Osteocyte (in vitro differentiated cells): ENCODE results near the gene MPZL1. TPM values are rescaled to one million over a fixed set of nuclear protein-coding genes. Genes with fewer than 3 reads are reported as not detected.

Experiments
- DNase-seq: peaks from one replicate; pipeline ENCODE4 v3.0.0; 2021; ENCODE audit warnings: mixed read lengths; ENCODE audit not compliant: unreplicated experiment; ENCODE audit errors: extremely low spot score
- H3K27ac Mint-ChIP-seq: one replicate; pipeline ENCODE4 v1.8.0; 2021; ENCODE audit warnings: mild to moderate bottlenecking, mixed read lengths; ENCODE audit not compliant: unreplicated experiment
- H3K27me3 Mint-ChIP-seq: one replicate; pipeline ENCODE4 v1.8.0; 2021; ENCODE audit warnings: mixed read lengths; ENCODE audit not compliant: unreplicated experiment
- H3K36me3 Mint-ChIP-seq: one replicate; pipeline ENCODE4 v1.8.0; 2021; ENCODE audit warnings: mixed read lengths; ENCODE audit not compliant: unreplicated experiment
- H3K4me1 Mint-ChIP-seq: one replicate; pipeline ENCODE4 v1.8.0; 2021; ENCODE audit warnings: mixed read lengths; ENCODE audit not compliant: unreplicated experiment
- H3K4me3 Mint-ChIP-seq: one replicate; pipeline ENCODE4 v1.8.0; 2021; ENCODE audit warnings: mild to moderate bottlenecking, moderate library complexity, mixed read lengths; ENCODE audit not compliant: unreplicated experiment
- H3K9me3 Mint-ChIP-seq: one replicate; pipeline ENCODE4 v1.8.0; 2021; ENCODE audit warnings: mixed read lengths; ENCODE audit not compliant: unreplicated experiment
- total RNA-seq: library from RNA; stranded (reverse); gene quantifications from 2 replicates; pipeline ENCODE4 v1.2.1, GENCODE V29; 2021
- TF ChIP-seq, protein P1 (sequence below): fragments of 200-600 bp; sonication (generic); IDR thresholded peaks from 2 replicates; pipeline ENCODE4 v1.5.0; 2021; ENCODE audit warnings: antibody characterized with exemption, mild to moderate bottlenecking, moderate library complexity

The MPZL1 gene
- total RNA-seq, 1 donor from 2014 or later, result 155 TPM

DNA sequence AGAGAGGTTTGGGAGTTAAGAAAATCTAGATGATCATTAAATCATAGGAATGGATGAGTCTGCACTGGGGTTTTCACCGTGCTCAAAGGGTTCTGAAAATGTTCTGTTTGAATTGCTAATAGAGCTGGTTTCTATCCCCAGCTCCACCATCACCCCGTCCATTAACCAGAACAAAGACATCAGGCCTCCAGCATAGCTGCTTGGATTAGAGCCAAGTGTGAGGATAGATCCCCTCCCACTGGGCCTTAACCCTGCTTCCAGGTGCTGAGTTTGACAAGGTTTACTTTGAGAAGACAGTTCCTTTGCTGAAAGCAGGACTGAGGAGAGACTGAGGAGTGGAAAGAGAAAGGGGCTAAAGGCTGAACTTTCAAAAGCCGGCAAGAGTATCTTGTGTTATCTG is 48.3 kb downstream of the MPZL1 start:
- Mint-ChIP-seq H3K4me3 (no peak overlapping the region), H3K27ac (no peak overlapping the region), H3K9me3 (no peaks in the 10 kb centered on the region), H3K4me1 (peaks cover 4% of the 10 kb centered on the region), H3K27me3 (no peaks in the 10 kb centered on the region), H3K36me3 (peaks cover 62% of the 10 kb centered on the region)
- TF ChIP-seq, protein P1, sequence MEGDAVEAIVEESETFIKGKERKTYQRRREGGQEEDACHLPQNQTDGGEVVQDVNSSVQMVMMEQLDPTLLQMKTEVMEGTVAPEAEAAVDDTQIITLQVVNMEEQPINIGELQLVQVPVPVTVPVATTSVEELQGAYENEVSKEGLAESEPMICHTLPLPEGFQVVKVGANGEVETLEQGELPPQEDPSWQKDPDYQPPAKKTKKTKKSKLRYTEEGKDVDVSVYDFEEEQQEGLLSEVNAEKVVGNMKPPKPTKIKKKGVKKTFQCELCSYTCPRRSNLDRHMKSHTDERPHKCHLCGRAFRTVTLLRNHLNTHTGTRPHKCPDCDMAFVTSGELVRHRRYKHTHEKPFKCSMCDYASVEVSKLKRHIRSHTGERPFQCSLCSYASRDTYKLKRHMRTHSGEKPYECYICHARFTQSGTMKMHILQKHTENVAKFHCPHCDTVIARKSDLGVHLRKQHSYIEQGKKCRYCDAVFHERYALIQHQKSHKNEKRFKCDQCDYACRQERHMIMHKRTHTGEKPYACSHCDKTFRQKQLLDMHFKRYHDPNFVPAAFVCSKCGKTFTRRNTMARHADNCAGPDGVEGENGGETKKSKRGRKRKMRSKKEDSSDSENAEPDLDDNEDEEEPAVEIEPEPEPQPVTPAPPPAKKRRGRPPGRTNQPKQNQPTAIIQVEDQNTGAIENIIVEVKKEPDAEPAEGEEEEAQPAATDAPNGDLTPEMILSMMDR, result no peak
- no peak for DNase-seq

DNA sequence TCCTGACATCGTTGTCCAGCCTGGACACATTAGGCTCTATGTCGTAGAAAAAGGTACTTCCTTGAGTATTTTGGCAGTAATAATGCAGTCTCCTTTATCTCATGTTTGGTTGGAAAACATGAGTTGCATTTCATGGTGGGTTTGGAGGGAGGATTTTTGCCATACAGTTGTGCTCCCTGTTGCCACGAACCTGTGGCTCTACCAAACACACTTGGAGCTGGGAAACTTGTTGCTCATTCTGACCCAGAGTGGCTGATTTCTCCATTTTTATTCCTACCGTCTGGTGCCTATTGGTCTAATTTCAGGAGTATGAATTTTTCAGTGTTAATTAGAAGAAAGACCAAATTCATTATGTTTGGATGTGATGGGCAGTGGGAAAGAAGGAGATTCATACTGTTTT is 50.7 kb downstream of the MPZL1 start:
- Mint-ChIP-seq H3K36me3 (peaks cover 70% of the 10 kb centered on the region), H3K9me3 (no peaks in the 10 kb centered on the region), H3K27ac (no peak overlapping the region), H3K27me3 (no peaks in the 10 kb centered on the region), H3K4me3 (no peak overlapping the region), H3K4me1 (peaks cover 18% of the 10 kb centered on the region)
- DNase-seq, result no peak
- TF ChIP-seq, protein P1, result no peak

DNA sequence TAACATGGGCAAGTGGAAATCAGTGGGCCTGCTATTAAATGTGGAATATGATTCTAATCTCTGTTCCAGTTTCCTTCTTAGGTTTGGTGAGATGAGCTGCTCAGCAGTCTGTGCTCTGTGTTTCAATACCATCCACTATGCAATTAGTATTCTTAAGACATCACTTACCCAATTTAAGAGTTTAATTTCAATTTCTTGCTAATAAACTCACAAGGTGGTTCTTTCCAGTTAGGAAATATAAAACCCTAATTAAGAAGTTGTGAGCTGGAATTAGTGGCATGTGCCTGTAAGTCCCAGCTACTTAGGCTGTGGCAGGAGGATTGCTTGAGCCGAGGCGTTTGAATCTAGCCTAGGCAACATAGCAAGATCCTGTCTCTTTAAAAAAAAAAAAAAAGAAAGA is 51.7 kb downstream of the MPZL1 start:
- Mint-ChIP-seq H3K4me3 (no peak overlapping the region), H3K27ac (no peak overlapping the region), H3K9me3 (peaks cover under 1% of the 10 kb centered on the region), H3K27me3 (no peaks in the 10 kb centered on the region), H3K36me3 (peaks cover 63% of the 10 kb centered on the region), H3K4me1 (peaks cover 18% of the 10 kb centered on the region)
- DNase-seq, result no peak
- TF ChIP-seq, protein P1, result no peak

DNA sequence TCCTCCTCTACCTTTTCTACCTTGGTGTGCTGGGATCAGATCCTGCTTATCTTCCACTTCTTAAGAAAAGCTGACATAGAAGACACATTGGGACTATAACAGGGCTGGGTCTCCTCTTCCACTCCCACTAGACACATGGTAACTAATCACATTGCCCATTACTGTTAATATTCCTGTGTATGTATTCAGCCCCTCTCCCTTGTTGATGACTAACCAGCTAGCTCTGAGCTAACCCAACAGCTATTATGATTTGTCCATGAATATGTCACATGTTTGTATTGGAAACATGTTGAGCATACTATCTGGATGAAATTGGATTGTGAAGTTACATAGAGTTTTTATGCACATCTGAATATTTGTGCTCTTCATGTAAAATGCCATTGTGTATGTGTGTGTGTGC is 52.9 kb downstream of the MPZL1 start:
- Mint-ChIP-seq H3K27ac (peak overlapping the region; percentile 39), H3K4me1 (peaks cover 18% of the 10 kb centered on the region), H3K4me3 (no peak overlapping the region), H3K36me3 (peaks cover 63% of the 10 kb centered on the region), H3K9me3 (peaks cover 8% of the 10 kb centered on the region), H3K27me3 (no peaks in the 10 kb centered on the region)
- TF ChIP-seq, protein P1, result no peak
- no peak for DNase-seq

DNA sequence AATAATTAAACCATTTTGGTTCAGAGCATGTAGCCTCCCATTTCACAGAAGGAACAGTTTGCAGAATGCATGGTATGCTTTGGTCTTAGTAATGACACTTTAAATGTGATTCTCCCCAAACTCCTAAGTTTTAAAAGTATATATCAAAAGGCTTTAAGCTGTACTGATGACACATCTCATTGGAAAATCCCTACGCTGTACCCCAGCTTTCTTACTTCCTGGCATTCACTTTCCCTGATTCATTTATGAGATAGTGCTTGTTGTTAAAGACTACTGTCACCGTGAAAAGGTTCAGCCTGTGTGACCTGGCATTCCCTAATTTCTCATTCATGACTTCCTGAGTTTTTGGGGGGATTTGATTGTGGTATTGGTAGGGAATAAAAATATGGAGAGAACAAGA is 53.4 kb downstream of the MPZL1 start:
- no peak for DNase-seq
- Mint-ChIP-seq H3K4me1 (peaks cover 18% of the 10 kb centered on the region), H3K9me3 (peaks cover 13% of the 10 kb centered on the region), H3K4me3 (no peak overlapping the region), H3K36me3 (peaks cover 63% of the 10 kb centered on the region), H3K27me3 (no peaks in the 10 kb centered on the region), H3K27ac (no peak overlapping the region)
- TF ChIP-seq, protein P1, result no peak
